ENCODE measurements around the gene ENTREP1. TPM values are rescaled to one million over a fixed set of nuclear protein-coding genes. Genes with fewer than 3 reads are reported as not detected.

The ENTREP1 gene
- total and polyA plus RNA-seq, 2 donors (not counting 1 experiment from before 2014, with no cell fraction given): not detected

DNA sequence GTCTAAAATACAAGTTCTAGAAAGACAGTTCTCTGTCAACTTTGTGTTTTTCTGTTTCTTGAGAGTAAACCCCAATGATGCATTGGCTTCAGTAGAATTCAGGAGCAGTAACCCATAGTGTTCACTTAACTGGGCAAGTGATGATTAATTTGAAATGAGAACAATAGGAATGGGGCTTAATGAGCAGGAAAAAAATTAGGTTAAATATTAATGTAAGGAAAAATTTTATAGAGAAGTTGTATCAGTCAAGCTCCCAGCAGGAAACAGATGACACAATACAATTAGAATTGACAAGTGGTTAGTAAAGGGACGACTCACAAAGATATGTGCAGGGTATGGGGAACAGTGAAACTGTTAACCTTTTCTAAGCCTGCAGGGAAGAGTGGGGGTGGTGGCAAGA is 38.2 kb downstream of the ENTREP1 start:
- ChIA-PET POLR2A (no interaction called here), CTCF (no interaction called here)
- no peak overlapping the region for H3K27ac Mint-ChIP-seq
- intact Hi-C loops (cut with micrococcal nuclease): no loop called here
- Histone ChIP-seq H3K27ac (ENCODE audit: low read length in 2 of 2) (no peak overlapping the region), H2AFZ (ENCODE audit: insufficient read depth, low read depth, low read length, poor library complexity, severe bottlenecking) (no peak overlapping the region), H3K9me3 (ENCODE audit: control extremely low read depth in 1 of 3, control insufficient read depth in 2 of 3, insufficient read depth in 1 of 3, low read length in 2 of 3) (no peaks in the 10 kb centered on the region), H3K36me3 (replicated peaks in 1 of 2; ENCODE audit: control extremely low read depth in 1 of 2, control insufficient read depth in 1 of 2, extremely low read depth in 1 of 2, insufficient read depth in 2 of 2, low read length in 1 of 2) (no peaks in the 10 kb centered on the region), H4K20me1 (ENCODE audit: control insufficient read depth, insufficient read depth, low read length, poor library complexity, severe bottlenecking) (no peaks in the 10 kb centered on the region), H3K79me2 (ENCODE audit: control insufficient read depth, insufficient read depth, low read length) (no peaks in the 10 kb centered on the region), H3K9ac (ENCODE audit: low read length) (no peak overlapping the region), H3K27me3 (replicated peaks in 1 of 4; ENCODE audit: control extremely low read depth in 1 of 4, control insufficient read depth in 3 of 4, insufficient read depth in 4 of 4, low read length in 3 of 4) (no peaks in the 10 kb centered on the region), H3K4me2 (replicated peaks; ENCODE audit: low read depth, low read length, poor library complexity, severe bottlenecking) (no peak overlapping the region), H3K4me1 (ENCODE audit: control insufficient read depth in 2 of 2, insufficient read depth in 2 of 2, low read length in 2 of 2) (no peaks in the 10 kb centered on the region), H3K4me3 (ENCODE audit: control extremely low read depth in 1 of 5, extremely low read depth in 1 of 5, insufficient read depth in 1 of 5, low read depth in 2 of 5, low read length in 4 of 5) (no peak overlapping the region)
- DNase-seq (no peak), ATAC-seq (ENCODE audit: low read depth) (no peak)
- no peaks in the 10 kb centered on the region for H3K4me1 Mint-ChIP-seq
- 0% methylated on average over 1 of the region's 1 CpG for WGBS (ENCODE audit: insufficient coverage)
- TF ChIP-seq, protein P1, sequence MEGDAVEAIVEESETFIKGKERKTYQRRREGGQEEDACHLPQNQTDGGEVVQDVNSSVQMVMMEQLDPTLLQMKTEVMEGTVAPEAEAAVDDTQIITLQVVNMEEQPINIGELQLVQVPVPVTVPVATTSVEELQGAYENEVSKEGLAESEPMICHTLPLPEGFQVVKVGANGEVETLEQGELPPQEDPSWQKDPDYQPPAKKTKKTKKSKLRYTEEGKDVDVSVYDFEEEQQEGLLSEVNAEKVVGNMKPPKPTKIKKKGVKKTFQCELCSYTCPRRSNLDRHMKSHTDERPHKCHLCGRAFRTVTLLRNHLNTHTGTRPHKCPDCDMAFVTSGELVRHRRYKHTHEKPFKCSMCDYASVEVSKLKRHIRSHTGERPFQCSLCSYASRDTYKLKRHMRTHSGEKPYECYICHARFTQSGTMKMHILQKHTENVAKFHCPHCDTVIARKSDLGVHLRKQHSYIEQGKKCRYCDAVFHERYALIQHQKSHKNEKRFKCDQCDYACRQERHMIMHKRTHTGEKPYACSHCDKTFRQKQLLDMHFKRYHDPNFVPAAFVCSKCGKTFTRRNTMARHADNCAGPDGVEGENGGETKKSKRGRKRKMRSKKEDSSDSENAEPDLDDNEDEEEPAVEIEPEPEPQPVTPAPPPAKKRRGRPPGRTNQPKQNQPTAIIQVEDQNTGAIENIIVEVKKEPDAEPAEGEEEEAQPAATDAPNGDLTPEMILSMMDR (IDR thresholded peaks at IDR 0.05): no peak
- TF ChIP-seq EZH2 (IDR thresholded peaks at IDR 0.05; ENCODE audit: borderline replicate concordance, insufficient read depth, low read depth, low read length, poor library complexity, severe bottlenecking): no peak
- H3K27me3 Mint-ChIP-seq: peaks cover 14% of the 10 kb centered on the region
- H3K9me3 Mint-ChIP-seq (ENCODE audit: insufficient read depth): no peaks in the 10 kb centered on the region
- H3K4me3 Mint-ChIP-seq: no peak overlapping the region

- Histone ChIP-seq H3K4me1 (ENCODE audit: control insufficient read depth in 2 of 2, insufficient read depth in 2 of 2, low read length in 2 of 2) (no peaks in the 10 kb centered on the region), H4K20me1 (ENCODE audit: control insufficient read depth, insufficient read depth, low read length, poor library complexity, severe bottlenecking) (no peaks in the 10 kb centered on the region), H3K36me3 (replicated peaks in 1 of 2; ENCODE audit: control extremely low read depth in 1 of 2, control insufficient read depth in 1 of 2, extremely low read depth in 1 of 2, insufficient read depth in 2 of 2, low read length in 1 of 2) (no peaks in the 10 kb centered on the region), H3K9ac (ENCODE audit: low read length) (no peak overlapping the region), H3K4me3 (ENCODE audit: control extremely low read depth in 1 of 5, extremely low read depth in 1 of 5, insufficient read depth in 1 of 5, low read depth in 2 of 5, low read length in 4 of 5) (no peak overlapping the region), H3K27me3 (replicated peaks in 1 of 4; ENCODE audit: control extremely low read depth in 1 of 4, control insufficient read depth in 3 of 4, insufficient read depth in 4 of 4, low read length in 3 of 4) (no peaks in the 10 kb centered on the region), H3K27ac (ENCODE audit: low read length in 2 of 2) (no peak overlapping the region), H3K9me3 (ENCODE audit: control extremely low read depth in 1 of 3, control insufficient read depth in 2 of 3, insufficient read depth in 1 of 3, low read length in 2 of 3) (no peaks in the 10 kb centered on the region), H2AFZ (ENCODE audit: insufficient read depth, low read depth, low read length, poor library complexity, severe bottlenecking) (no peak overlapping the region), H3K4me2 (replicated peaks; ENCODE audit: low read depth, low read length, poor library complexity, severe bottlenecking) (no peak overlapping the region), H3K79me2 (ENCODE audit: control insufficient read depth, insufficient read depth, low read length) (no peaks in the 10 kb centered on the region)
- POLR2A ChIA-PET: no interaction called here
- no peak for ATAC-seq (ENCODE audit: low read depth)
- Mint-ChIP-seq H3K9me3 (ENCODE audit: insufficient read depth) (peaks cover 2% of the 10 kb centered on the region), H3K27ac (no peak overlapping the region), H3K4me3 (no peak overlapping the region), H3K27me3 (peaks cover 24% of the 10 kb centered on the region), H3K4me1 (no peaks in the 10 kb centered on the region)
- intact Hi-C loops (cut with micrococcal nuclease): no loop called here
- no peak for DNase-seq
- WGBS (ENCODE audit: insufficient coverage): 94% methylated on average over 2 of the region's 3 CpGs
- no peak for TF ChIP-seq EZH2 (IDR thresholded peaks at IDR 0.05; ENCODE audit: borderline replicate concordance, insufficient read depth, low read depth, low read length, poor library complexity, severe bottlenecking)
- TF ChIP-seq, protein P1 (IDR thresholded peaks at IDR 0.05): no peak
- CTCF ChIA-PET: no interaction called here
These were observed 39.6 kb downstream of the ENTREP1 start for GRCh38 chr9:69364510-69365150.
